Fibroblast of lung (primary cell): ENCODE data around the gene CHST11.

Experiments used
- EZH2 ChIP-seq: IDR thresholded peaks from 2 replicates; pipeline ENCODE4 v1.5.1; 2012; ENCODE audit warnings: low read length, control low read depth, mild to moderate bottlenecking; ENCODE audit errors: missing control alignments
- TF ChIP-seq, protein P1 (sequence below), 2 donors: IDR thresholded peaks in 1 of 2; conservative IDR thresholded peaks in 1 of 2; 1 replicate in 1 of 2; 2 replicates in 1 of 2; pipeline ENCODE4 v1.5.1; 2011 to 2012; ENCODE audit warnings: low read length in 2 of 2, control low read depth in 1 of 2, inconsistent platforms in 1 of 2, low read depth in 1 of 2, mild to moderate bottlenecking in 1 of 2

- TF ChIP-seq, protein P1, sequence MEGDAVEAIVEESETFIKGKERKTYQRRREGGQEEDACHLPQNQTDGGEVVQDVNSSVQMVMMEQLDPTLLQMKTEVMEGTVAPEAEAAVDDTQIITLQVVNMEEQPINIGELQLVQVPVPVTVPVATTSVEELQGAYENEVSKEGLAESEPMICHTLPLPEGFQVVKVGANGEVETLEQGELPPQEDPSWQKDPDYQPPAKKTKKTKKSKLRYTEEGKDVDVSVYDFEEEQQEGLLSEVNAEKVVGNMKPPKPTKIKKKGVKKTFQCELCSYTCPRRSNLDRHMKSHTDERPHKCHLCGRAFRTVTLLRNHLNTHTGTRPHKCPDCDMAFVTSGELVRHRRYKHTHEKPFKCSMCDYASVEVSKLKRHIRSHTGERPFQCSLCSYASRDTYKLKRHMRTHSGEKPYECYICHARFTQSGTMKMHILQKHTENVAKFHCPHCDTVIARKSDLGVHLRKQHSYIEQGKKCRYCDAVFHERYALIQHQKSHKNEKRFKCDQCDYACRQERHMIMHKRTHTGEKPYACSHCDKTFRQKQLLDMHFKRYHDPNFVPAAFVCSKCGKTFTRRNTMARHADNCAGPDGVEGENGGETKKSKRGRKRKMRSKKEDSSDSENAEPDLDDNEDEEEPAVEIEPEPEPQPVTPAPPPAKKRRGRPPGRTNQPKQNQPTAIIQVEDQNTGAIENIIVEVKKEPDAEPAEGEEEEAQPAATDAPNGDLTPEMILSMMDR (conservative IDR thresholded peaks at IDR 0.05 in 1 of 2, IDR thresholded peaks at IDR 0.05 in 1 of 2; ENCODE audit: low read depth in 1 of 2, low read length in 2 of 2), result no peak
- TF ChIP-seq EZH2, result no peak
Observed at GRCh38 chr12:104598342-104599271, 141.9 kb downstream of the CHST11 start.
